HG02763 (cell line): ENCODE results near the gene SERTAD3.
A peak's percentile ranks its signal among the peaks of the same experiment; 100 is the strongest.

ENCODE experiments used
- ATAC-seq: cut with Tn5 transposase; IDR thresholded peaks from one replicate; pipeline ENCODE4 v1.9.1; 2021; ENCODE audit warnings: mild to moderate bottlenecking, moderate library complexity; ENCODE audit not compliant: unreplicated experiment

Gene SERTAD3

GRCh38 chr19:40425450-40426287 is 18.5 kb downstream of the SERTAD3 start, which contains the start of gene SERTAD1:
Gene SERTAD1 (minus strand): TSS chr19:40425992. CDS start chr19:40423546, 2,446 bp downstream.
- peak; percentile 86 for ATAC-seq

- ATAC-seq = no peak
These were observed 19.3 kb downstream of the SERTAD3 start for GRCh38 chr19:40424637-40425449.

- no peak for ATAC-seq
These were observed 20.2 kb downstream of the SERTAD3 start for GRCh38 chr19:40423938-40424337.

- no peak for ATAC-seq
These were observed 21.2 kb downstream of the SERTAD3 start for GRCh38 chr19:40422748-40423566.

GRCh38 chr19:40421993-40422747 is 22.0 kb downstream of the SERTAD3 start:
- ATAC-seq = no peak

GRCh38 chr19:40420766-40421765 is 23.1 kb downstream of the SERTAD3 start:
- peak; percentile 34 for ATAC-seq

- no peak for ATAC-seq
These were observed 23.7 kb downstream of the SERTAD3 start for GRCh38 chr19:40420451-40420765.

- no peak for ATAC-seq
These were observed 24.4 kb downstream of the SERTAD3 start for GRCh38 chr19:40419780-40420179.

GRCh38 chr19:40419066-40419612 is 25.0 kb downstream of the SERTAD3 start:
- no peak for ATAC-seq

- ATAC-seq = no peak
These were observed 26.1 kb downstream of the SERTAD3 start for GRCh38 chr19:40418040-40418439.

- no peak for ATAC-seq
These were observed 26.5 kb downstream of the SERTAD3 start for GRCh38 chr19:40417643-40417981.

- ATAC-seq = no peak
These were observed 27.1 kb downstream of the SERTAD3 start for GRCh38 chr19:40416918-40417642.

GRCh38 chr19:40415768-40416167 is 28.4 kb downstream of the SERTAD3 start:
- ATAC-seq = no peak

GRCh38 chr19:40414542-40415535 is 29.3 kb downstream of the SERTAD3 start:
- no peak for ATAC-seq

- no peak for ATAC-seq
These were observed 30.8 kb downstream of the SERTAD3 start, which contains the start of gene PRX for GRCh38 chr19:40413291-40413845. Gene PRX (minus strand): TSS chr19:40413378. CDS start chr19:40407932, 5,446 bp downstream.

- ATAC-seq = no peak
These were observed 31.3 kb downstream of the SERTAD3 start for GRCh38 chr19:40412866-40413265.
